ENCODE results near the gene CDC37. TPM values are rescaled to one million over a fixed set of nuclear protein-coding genes. Genes with fewer than 3 reads are reported as not detected.
"Not testable (repeated sequence)": the region's sequence is repeated elsewhere in the genome, so short reads cannot be mapped to it uniquely, and the experiment has no call there.

CDC37 gene
- total RNA-seq, 2 donors from 2014 or later = 106 to 109 TPM

DNA sequence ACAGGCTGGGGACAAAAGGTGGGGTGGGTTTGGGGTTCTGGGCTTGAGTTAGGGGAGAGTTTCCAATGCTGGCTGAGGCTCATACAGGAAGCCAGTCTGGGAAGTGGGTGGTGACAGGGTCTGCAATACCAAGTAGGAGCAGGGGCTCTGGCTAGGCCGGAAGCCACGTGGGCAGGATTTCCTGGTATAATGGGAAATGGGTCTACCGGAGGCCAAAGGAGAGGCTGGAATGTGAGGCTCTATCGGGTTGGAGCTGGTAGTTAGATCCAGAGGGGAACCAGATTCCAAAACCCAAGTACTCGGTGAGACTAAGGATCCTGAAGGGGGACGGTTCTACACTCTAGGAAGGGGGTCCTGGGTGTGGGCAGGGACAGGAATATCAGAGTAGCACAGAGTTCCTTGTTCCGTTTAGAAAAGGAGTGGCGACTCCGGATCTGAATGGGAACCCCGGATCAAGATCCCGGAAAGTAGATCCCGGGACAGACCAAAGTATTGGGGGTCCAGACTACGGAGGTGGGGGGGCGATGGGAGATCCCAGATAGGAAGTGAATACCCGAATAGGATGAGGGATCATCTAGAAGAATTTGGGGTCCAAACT lies 802 bp downstream of the CDC37 start:
- intact Hi-C loops (cut with DNase I) = loop anchor here in 1 of 2 donors (10.0 kb wide), 1 partner anchor 172 kb away; no protein-coding TSS in a partner anchor

GRCh38 chr19:10399878-10400277 lies 3.5 kb downstream of the CDC37 start:
- DNase-seq (ENCODE audit: low spot score) = no peak
- intact Hi-C loops (cut with DNase I) = loop anchor here in 1 of 2 donors (10.0 kb wide), 1 partner anchor 175 kb away; no protein-coding TSS in a partner anchor

More for the DNA sequence above, 802 bp downstream of the CDC37 start:
- no peak for DNase-seq (ENCODE audit: low spot score)

- intact Hi-C loops (cut with DNase I); DNase-seq (ENCODE audit: low spot score): not testable (repeated sequence)
These were observed 4.0 kb downstream of the CDC37 start for GRCh38 chr19:10399340-10399739.

DNA sequence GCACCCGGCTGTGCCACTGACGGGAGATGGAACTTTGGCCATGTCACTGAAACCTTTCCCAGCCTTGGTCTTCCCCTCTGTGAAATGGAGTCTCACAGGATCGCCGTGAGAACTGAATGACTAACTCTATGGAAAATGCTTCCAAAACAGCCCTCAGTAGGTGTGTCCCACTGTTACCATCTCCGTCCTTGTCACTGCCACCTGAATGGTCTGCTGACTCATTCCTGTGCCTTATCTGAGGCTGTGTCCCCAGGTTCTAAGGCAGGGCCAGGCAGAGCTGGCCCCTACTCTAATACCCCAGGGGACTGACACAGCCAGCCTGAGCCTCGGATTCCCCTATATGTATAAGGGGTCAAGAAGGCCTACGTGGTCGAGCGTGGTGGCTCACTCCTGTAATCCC lies 4.5 kb downstream of the CDC37 start:
- intact Hi-C loops (cut with DNase I) = no loop called here
- DNase-seq (ENCODE audit: low spot score) = no peak

- no peak for DNase-seq (ENCODE audit: low spot score)
- intact Hi-C loops (cut with DNase I) = no loop called here
These were observed 7.4 kb downstream of the CDC37 start for GRCh38 chr19:10395917-10396316.

DNA sequence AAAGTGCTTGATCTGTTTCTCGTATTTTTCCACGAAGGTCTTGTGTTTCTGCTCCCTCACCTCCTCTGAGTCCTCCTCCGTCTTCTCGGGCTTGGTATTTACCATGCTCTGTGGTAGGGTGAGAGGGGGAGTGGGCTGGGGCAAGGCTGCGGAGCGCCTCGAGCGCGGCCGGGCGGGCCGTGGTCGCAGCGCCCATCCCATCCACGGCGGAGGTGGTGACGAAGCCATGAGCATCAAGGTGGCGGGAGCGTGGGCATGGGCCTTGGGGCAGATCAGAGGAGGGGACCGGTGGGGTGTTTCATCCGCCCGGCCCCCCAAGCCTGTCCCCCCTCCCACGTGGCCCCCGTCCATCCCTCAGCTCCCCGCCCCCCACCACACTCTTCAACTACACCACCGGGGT lies 7.9 kb downstream of the CDC37 start:
- intact Hi-C loops (cut with DNase I) = no loop called here
- DNase-seq (ENCODE audit: low spot score) = no peak

DNA sequence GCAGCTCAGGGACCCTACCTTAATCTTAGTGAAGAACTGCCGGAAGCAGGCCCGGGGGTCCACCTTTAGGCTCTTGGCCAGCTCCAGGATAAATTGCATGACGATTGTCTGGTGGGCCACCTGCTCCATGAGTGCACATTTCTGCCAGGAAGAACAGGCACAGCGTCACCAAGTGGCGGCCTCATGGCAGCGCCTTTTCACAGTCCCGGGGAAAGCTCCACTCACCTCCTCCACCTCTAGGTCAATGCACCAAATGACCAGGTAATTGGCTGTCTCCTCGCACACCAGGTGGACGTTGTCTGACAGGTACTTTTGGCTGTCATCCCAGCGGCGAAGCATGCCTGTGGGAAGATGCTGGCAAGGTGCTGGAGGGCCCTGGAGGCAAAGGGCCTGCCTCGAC lies 8.3 kb downstream of the CDC37 start:
- intact Hi-C loops (cut with DNase I) = no loop called here
- no peak for DNase-seq (ENCODE audit: low spot score)

DNA sequence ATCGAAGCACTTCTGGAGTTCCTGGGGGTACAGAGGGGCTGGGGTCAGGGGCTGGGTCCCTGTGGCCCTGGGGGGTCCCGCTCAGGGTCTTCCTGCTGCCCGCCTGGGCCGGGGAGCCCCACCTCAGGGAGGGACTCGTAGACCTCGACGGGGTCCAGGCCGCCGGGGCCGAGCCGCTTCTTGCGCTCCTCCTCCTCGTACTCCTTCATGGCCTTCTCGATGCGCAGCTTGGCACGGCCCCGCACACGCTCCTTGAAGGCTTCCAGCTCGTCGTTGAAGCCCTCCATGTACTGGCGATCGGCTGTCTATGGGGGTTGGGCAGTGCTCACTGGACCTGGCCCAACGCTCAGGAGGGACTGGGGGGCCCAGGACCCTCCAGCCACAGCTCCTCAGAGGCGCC lies 10.2 kb downstream of the CDC37 start:
- intact Hi-C loops (cut with DNase I) = no loop called here
- no peak for DNase-seq (ENCODE audit: low spot score)

DNA sequence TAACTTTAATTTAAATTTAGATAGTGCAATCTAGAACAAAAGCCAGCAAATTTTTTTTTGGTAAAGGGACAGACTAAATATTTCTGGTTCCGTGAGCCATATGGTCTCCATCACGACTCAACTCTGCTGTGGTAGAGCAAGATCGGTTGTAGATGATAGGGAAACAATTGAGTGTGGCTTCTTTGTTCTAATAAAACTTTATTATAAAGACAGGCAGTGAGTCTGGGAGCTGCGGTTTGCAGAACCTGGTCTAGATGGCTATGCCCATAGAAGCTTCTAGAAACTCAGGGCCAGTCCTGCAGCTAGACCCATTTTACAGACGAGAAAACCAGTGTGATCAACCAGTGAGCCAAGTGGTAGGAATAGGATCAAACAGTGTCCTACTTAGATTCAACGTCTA lies 11.2 kb downstream of the CDC37 start:
- intact Hi-C loops (cut with DNase I) = no loop called here
- no peak for DNase-seq (ENCODE audit: low spot score)

DNA sequence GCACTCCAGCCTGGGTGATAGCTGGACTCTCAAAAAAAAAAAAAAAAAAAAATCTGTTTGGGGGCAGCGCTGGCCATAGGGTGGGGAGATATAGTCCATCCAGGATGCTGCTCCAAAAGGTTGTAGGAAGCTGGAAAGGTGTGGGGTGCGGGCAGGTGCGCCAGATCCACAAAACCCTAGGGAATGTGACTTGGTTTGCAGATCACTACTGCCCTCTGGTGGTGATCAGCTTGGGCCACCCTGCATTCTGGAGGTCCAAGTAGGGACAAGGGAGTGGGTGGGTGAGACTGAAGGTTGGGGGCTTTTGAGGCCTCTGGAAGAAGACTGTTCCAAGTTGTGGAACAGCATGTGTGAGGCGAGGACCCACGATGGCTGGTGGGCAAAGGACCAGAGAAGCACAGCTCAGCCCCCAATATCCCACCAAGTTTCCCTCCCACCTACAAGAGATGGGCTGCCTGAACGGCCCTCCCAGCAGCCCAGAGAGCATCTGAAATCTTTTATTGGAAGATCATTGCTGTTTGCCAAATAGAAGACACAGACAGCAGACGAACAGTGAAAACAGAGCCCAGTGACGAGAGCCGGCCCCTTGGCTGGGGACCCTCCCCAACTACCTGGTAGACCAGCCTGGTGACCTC lies 12.6 kb downstream of the CDC37 start:
- peak; percentile 85 for DNase-seq (ENCODE audit: low spot score)
- intact Hi-C loops (cut with DNase I) = loop anchor here in 1 of 2 donors (2.0 kb wide), 1 partner anchor 122 kb away; no protein-coding TSS in a partner anchor

- intact Hi-C loops (cut with DNase I) = loop anchor here (2.0 kb wide), 1 partner anchor 121 kb away; no protein-coding TSS in a partner anchor
- DNase-seq (ENCODE audit: low spot score) = no peak
These were observed 13.5 kb downstream of the CDC37 start for GRCh38 chr19:10389863-10390262.

- DNase-seq (ENCODE audit: low spot score) = peak; percentile 96
- intact Hi-C loops (cut with DNase I) = loop anchor here in 1 of 2 donors (2.0 kb wide), 1 partner anchor 120 kb away; no protein-coding TSS in a partner anchor
These were observed 14.4 kb downstream of the CDC37 start for GRCh38 chr19:10388957-10389356.

DNA sequence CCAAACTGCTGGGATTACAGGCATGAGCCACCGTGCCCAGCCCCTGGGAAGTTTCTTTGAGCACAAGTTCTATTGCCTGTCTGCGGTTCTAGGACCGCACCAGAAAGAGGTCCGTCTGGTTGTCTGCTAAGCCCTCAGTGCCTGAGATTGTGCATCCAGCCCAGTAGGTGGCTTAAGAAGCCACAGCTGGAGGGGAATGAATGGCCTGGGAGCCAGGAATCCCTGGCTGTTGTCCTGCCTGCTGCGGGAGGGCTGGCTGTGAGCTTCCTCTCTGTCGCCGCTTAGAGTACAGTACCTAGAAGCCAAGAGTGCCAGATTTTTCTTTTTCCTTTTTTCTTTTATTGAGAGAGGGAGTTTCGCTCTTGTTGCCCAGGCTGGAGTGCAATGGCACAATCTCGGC lies 18.8 kb downstream of the CDC37 start:
- DNase-seq (ENCODE audit: low spot score) = no peak
- intact Hi-C loops (cut with DNase I) = loop anchor here in 1 of 2 donors (2.0 to 5.0 kb wide), 2 partner anchors 47 to 108 kb away; partner anchors contain the start of gene ICAM3

GRCh38 chr19:10383223-10383499 lies 20.2 kb downstream of the CDC37 start:
- DNase-seq (ENCODE audit: low spot score) = not testable (repeated sequence)
- intact Hi-C loops (cut with DNase I) = loop anchor here in 1 of 2 donors (5.0 kb wide), 1 partner anchor 46 kb away; the partner anchor contains the start of gene ICAM3

DNA sequence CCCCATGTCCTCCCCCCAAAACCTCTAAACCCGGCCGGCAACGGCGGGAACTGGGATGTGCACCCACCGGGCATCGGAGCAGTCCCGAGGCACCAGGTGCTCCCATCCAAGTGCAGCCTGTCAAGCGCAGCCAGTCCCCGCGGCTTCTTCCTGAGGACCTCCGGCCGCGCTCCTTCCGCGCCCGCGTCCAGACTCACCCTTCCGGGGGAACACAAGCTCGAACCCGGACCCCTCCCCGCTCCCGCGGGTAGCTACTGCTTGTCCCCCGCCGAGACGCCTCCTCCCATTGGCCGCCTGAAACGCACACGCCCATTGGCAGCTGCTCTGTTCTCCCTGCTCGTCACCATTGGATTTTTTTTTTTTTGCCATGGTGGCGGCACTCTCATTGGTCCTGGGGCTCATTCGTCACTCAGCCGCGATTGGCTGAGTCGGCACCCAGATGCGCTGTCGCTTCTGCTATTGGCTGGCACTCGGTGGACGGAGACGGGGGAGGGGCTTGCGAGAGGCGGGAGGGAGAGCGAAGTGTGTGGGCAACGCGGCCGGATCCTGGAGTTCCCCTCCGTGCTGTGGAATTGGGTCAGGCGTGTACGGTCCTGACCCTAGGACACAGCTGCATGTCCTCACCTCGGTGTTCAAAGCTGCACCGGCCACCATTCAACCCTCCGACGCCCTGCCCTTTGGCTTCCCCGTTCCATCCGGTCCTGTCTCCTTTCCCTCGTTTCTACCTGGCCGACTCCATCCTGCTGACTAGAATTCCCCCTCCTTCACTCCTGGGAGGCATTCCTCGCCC lies 22.8 kb downstream of the CDC37 start, which contains the start of gene TYK2:
TYK2 (minus strand) TSS at position 260 of the 790 bp plus-strand sequence. CDS start 2,166 bp downstream, outside the sequence.
- intact Hi-C loops (cut with DNase I) = loop anchor here in 1 of 2 donors (5.0 kb wide), 1 partner anchor 43 kb away; the partner anchor contains the start of gene ICAM3
- peak; percentile 98 for DNase-seq (ENCODE audit: low spot score)

- DNase-seq (ENCODE audit: low spot score) = no peak
- intact Hi-C loops (cut with DNase I) = loop anchor here in 1 of 2 donors (5.0 kb wide), 1 partner anchor 43 kb away; the partner anchor contains the start of gene ICAM3
These were observed 23.4 kb downstream of the CDC37 start for GRCh38 chr19:10379880-10380312.

DNA sequence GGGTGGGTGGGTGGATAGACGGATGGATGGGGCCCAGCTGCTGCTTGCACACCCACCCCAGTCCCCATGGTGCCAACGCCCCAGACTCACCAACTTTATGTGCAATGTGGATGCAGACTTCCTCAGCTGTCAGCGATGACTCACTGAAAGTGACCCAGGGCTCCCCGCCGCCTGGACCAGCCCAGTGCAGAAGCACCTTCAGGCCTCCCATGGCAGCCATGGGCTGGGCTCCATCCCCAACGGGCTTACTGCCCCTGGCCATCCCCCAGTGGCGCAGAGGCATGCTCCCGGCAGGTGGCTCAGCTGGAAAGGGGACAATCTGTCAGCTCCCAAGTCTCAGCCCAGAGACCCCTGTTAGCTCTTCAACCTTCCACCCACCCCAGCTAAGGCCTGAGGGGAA lies 25.2 kb downstream of the CDC37 start:
- DNase-seq (ENCODE audit: low spot score) = no peak
- intact Hi-C loops (cut with DNase I) = no loop called here

DNA sequence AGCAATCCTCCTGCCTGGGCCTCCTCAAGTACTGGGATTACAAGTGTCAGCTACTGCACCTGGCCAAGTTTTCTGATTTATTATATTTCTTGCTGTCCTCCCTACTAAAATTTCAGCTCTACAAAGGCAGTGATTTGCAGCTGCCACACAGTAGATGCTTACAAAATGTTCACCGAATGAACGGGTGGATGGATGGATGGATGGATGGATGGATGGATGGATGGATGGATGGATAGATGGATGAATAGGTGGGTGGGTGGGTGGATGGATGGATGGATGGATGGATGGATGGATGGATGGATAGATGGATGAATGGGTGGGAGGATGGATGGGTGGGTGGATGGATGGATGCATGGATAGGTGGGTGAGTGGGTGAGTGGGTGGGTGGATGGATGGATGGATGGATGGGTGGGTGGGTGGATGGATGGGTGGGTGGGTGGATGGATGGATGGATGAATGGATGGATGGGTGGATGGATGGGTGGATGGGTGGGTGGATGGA lies 26.2 kb downstream of the CDC37 start:
- DNase-seq (ENCODE audit: low spot score); intact Hi-C loops (cut with DNase I): not testable (repeated sequence)

GRCh38 chr19:10374931-10375330 lies 28.4 kb downstream of the CDC37 start:
- DNase-seq (ENCODE audit: low spot score) = no peak
- intact Hi-C loops (cut with DNase I) = no loop called here

- intact Hi-C loops (cut with DNase I) = no loop called here
- DNase-seq (ENCODE audit: low spot score) = no peak
These were observed 30.7 kb downstream of the CDC37 start for GRCh38 chr19:10372690-10373089.

Data from posterior vena cava (tissue), 2 donors.